ENCODE results near the gene C19orf38.

The C19orf38 gene, protein sequence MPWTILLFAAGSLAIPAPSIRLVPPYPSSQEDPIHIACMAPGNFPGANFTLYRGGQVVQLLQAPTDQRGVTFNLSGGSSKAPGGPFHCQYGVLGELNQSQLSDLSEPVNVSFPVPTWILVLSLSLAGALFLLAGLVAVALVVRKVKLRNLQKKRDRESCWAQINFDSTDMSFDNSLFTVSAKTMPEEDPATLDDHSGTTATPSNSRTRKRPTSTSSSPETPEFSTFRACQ

DNA sequence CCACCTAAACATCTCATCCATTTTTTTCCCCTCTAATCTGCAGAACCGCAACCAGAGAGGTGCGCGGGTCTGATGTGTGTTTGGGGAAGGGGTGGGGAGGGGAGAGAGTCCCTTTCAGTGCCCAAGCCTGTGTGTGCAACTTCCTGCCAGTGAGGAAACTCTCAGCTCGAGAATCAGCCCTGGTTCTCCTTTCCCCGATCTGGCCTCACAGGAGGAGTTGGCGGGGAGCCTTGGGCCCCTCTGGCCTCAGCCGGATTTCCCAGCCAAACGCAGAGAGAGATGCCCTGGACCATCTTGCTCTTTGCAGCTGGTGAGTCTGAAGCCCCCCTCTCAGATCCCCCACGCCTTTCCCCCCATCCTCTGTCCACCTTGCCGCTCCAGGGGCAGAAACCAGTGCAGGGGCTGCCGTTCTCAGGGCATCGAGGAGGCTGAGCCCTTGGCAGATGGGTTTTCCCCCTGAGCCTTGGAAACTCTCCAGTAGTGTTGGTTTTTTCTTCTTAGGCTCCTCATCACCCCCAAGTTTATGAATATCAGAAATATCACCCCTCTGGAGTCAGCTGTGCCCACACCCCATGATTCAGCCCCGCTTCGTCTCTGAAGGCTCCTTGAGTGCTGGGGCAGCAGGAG, at the start of gene C19orf38:
Gene C19orf38, plus strand, starts transcription at position 186 of the 627 bp plus-strand sequence. Its CDS starts 94 bp downstream, at position 280.
- no peak for DNase-seq

GRCh38 chr19:10800488-10800887, 47.7 kb upstream of the C19orf38 start:
- DNase-seq: no peak

DNA sequence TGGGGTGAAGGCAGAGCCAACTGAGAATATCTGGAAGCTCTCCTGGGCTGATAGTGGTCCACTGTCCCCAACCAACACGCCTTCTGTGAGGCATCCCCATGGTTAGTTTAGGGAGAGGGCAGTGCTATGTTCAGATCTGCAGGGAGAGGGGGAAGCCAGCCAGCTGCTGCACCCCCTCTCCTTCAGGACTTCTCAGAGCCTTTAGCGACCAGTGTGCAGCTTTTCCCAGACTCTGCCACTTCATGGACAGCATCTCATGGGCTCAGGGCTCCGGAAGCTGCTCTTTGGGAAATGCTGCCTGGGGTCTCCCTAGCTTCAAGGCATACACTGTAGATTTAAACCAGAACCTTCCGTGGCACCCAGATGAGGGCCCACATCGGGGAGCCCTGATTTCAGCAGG, 45.7 kb upstream of the C19orf38 start:
- no peak for DNase-seq

DNA sequence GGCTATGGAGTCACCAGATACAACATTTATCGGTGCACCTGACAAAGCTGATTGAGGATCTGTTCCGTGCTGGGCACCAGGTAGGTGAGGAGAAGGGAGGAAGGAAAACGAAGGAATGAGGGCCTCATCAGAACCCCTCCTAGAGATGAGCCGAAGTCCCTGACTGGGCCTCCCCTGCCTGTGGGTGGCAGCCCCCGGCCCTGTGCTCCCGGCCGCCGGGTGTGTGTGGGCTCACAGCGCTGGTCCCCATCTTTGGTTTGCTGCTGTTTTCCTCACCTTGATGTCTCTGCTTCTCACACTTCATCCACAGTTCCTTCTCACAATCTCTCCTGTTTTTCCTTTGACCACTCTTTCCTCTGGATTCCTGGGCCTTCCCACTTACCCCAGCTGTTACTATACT, 45.0 kb upstream of the C19orf38 start:
- no peak for DNase-seq

DNA sequence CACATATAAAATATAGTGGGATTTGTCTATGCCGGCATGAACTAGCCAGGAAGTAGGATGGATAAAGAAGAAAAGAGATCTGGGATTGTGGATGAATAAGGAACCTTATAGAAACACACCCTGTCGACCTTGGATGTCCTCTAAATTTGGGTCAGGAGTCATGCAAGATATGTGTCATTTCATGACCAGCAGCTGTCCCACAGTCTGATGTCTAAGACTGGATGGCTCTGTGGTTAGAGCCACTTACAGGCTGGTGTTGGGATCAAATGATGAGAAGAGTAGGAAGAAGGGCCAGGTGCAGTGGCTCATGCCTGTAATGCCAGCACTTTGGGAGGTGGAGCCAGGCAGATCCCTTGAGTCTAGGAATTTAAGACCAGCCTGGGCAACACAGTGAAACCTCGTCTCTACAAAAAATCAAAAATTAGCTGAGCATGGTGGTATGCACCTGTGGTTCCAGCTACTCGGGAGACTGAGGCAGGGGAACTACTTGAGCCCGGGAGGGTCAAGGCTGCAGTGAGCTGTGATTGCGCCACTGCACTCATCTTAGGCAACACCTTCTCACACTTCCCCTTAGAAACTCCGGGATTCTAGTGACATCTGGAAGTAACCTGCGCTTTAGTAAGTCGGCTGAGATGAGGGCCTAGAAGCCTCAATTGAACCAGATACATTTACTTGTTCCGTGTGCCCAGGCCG, 43.0 kb upstream of the C19orf38 start:
- no peak for DNase-seq

GRCh38 chr19:10805758-10806247, 42.4 kb upstream of the C19orf38 start:
- DNase-seq: no peak

GRCh38 chr19:10808937-10809649, 39.1 kb upstream of the C19orf38 start:
- DNase-seq: peak; percentile 45

DNA sequence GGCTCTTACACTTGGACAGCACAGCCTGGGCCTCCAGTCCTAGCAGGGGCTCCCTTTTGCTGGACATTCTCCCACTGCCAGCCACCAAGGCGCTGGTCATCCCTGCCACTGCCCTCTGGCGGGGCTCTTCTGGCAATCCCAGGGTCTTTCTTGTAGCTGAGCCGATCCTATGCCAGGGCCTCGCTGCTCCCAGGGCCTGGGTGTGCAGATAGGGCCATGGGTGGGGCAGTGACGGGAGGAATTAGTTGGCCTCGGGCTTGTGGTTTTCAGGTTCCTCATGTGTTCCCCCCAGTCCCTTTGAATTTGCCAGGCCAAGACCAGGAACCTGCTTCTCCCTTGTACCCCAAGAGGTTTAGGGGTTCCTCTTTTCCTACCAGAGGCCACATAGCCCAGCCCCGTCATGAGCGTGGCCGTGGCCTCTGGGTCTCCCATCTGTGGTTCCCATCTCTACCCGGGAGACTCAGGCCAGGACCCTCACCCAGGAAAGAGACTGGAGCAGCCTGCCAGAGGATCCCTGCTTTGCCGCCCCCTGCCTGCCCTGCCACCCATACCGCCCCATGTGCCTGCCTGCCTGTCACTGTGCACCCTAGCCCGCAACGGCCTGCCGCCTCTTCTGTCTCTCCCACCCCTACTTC, 38.4 kb upstream of the C19orf38 start:
- no peak for DNase-seq

- DNase-seq: no peak
Measured at GRCh38 chr19:10811391-10812111, 36.7 kb upstream of the C19orf38 start.

GRCh38 chr19:10812196-10812595, 36.0 kb upstream of the C19orf38 start:
- no peak for DNase-seq

- DNase-seq: no peak
Measured at GRCh38 chr19:10812902-10813404, 35.3 kb upstream of the C19orf38 start.

GRCh38 chr19:10815007-10815536, 33.1 kb upstream of the C19orf38 start:
- no peak for DNase-seq

DNA sequence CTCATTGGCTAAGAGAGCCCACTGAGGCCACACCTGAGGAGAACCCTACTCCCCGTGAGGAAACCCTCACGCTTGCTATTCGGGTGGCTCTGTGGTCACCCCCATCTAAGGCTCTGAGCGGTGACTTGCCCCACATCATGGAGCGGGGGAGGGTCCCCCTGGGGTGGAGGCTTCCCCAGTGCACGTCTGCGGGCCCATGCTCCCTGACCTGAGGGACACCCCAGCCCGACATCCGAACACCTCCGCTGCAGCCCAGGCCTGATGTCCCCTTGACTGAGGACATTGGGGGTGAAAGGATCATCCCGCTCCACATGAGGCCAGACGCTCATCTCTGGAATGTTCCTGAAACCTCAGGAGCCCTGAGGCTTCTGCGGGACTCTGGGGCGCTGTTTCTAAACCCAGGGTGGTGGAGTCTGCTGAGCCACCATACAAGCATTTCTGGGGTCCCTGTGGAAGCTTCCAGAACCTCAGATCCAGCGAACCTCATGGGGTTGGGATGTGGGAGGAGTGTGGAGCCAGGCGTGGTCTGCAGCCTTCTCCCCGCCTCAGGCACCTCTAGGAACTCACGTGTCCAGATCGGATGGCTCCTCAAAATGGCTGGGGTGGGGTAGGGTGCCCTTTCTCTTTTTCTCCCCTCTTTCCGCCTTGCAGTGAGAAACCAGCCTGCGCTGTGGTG, 32.1 kb upstream of the C19orf38 start:
- no peak for DNase-seq

- no peak for DNase-seq
Measured at GRCh38 chr19:10816691-10817090, 31.5 kb upstream of the C19orf38 start.

- no peak for DNase-seq
Measured at GRCh38 chr19:10817291-10818038, 30.8 kb upstream of the C19orf38 start.

GRCh38 chr19:10818301-10819123, 29.7 kb upstream of the C19orf38 start:
- no peak for DNase-seq

- no peak for DNase-seq
Measured at GRCh38 chr19:10819124-10820060, 28.8 kb upstream of the C19orf38 start.

DNA sequence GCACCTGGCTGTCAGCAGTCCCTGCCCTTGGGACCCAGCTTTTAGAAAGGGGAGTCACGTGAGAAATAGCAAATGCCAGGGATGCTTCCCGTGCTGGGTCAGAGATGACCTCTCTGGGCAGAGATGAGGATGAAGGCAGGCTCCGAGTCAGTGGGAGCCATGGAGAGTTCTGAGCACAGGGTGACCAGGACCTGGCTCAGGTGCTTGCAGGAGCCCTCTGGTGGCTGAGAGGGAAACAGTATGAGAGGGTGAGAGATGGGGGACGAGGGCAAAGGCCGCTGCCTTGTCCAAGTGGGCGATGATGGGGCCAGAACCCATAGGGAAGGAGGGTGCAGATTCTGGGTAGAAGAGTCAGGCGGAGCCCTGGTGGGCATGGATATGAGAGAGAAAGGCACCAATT, 28.0 kb upstream of the C19orf38 start:
- DNase-seq: no peak

Data from CD4-positive, alpha-beta T cell treated with Interleukin-6 for 4 hours (primary cell).